GM10847 (cell line): ENCODE measurements around the gene TKTL1.

Source experiments
- POLR2A ChIP-seq: IDR thresholded peaks from 2 replicates; pipeline ENCODE4 v1.6.1; 2011; ENCODE audit not compliant: insufficient read length; ENCODE audit errors: extremely low read depth

TKTL1 gene

DNA sequence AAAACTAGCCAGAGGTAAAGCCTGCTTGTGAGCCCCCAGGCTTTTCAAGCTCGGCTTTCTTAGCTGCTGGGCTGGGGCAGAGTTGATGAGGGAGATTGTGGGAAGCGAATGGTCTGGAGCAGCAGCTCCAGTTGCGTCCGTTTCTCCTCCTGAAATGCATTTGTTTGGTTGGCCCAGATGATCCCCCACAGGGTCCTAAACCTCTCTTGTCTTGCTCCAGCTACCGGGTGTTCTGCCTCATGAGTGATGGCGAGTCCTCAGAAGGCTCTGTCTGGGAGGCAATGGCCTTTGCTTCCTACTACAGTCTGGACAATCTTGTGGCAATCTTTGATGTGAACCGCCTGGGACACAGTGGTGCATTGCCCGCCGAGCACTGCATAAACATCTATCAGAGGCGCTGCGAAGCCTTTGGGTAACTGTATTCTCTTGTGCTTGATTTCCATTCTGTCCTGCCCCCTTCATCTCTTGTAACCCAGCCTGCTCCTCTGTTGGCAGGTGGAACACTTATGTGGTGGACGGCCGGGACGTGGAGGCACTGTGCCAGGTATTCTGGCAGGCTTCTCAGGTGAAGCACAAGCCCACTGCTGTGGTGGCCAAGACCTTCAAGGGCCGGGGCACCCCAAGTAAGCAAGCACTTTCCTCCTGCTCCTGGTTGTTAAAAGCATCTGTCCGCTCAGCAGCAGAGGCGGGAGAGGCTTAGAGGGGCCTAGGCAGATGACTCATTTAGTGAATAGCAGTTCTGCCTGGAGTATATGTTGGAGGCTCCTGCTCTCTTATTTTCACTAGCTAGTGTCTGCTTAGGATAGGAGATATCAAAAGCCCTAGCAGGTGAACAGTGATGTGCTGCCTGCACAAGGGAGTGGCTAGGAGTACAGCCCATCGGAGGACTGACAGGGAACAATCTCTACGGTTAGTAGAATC, 15.3 kb downstream of the TKTL1 start:
- TF ChIP-seq POLR2A, result no peak

DNA sequence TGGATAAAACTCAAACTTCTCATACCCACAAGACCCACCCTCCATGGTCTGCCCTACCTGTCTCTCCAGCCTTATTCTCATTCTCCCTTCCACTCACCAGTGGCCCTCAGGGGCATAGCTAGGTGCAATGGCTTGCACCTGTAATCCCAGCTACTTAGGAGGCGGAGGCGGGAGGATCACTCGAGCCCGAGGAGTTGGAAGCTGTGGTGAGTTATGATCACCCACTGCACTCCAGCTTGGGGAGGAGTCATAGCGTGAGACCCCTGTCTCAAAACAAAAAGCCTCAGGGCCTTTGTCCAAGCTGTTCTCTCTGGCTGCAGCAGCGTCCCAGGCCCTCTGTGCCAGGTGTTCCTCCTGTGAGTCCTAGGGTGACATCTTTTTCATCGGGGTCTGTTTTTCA, 16.5 kb downstream of the TKTL1 start:
- no peak for TF ChIP-seq POLR2A

DNA sequence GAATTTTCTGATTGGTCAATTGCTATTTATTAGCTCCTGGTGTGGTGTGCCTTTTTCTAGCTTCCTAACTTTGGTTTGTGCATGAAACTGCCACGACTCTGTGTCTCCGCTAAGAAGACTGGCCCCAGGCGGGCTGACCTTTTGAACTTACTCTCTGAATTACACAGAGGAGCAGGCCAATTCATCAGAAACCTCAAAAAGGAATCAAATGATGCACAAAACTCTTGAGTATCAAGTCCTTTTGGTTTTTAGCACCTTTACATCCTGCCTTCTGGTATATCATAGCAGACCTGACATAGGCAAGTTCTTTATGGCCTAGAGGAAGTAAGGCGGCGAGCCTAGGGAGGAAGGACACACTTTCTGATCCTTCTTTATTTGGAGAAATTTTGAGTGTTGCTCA, 17.6 kb downstream of the TKTL1 start:
- no peak for TF ChIP-seq POLR2A

DNA sequence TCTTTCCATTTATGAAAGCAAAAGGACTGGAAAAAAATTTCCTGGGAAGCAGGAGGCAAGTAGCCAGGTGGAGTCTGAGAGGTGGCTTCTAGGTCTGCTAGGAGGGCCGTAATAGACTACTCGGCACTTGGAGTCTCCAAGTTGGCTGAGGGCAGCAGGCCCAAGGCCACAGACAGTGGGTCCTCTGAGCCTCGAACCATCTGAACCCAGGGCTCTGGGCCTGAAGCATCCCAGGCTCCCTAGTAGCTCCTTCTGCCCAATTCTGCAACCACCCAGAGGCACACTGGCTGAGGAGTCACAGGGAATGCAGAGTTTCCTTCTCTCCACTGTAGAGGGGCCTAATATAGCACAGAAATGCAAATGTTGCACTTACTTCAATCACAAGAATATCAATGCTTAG, 19.8 kb downstream of the TKTL1 start:
- TF ChIP-seq POLR2A, result no peak

DNA sequence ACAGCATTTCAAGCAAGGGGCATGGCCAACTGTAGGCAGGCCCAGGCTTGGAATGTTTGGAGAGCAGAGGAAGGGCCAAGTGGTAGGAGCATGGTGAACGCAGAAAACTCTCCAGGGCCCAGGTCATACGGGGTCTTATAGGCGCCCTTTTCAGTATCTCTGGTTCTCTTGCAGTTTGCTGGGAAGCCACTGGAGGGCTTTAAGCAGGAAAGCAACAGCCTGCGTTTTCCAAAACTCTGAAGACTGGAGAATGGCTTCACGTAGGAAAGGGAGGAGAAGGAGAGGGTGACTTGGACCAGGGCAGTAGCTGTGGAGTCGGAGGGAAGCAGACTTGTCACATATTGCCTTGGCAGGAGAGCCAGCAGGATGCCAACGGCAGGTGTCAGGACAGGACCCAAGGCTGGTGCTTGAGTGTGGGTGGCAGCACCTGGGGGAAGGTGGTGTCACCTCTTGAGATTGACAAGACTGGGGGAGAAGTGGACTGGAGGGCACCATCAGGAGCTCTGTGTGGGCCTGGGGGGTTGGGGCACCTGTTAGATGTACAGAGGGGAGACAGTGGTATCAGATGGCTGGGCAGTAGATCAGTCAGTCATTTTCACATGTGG, 21.9 kb downstream of the TKTL1 start:
- no peak for TF ChIP-seq POLR2A

DNA sequence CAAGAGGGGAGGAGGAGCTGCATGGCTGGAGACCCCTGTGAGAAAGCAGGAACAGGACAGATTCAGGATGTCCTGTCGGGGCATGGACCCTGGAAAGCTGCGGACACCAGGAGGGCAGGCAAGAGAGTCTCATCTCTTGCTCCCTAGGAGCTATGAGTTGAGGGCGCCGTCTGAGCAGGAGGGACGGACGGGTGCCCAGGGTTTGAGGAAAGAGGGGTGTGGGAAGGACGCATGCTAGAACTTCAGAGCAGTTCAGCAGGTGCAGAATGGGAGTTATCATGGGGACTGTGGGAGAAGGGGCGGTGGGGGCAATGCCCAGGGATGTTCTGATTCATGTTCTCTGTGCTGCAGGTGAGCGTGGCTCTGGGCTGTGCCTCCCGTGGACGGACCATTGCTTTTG, 24.8 kb downstream of the TKTL1 start:
- TF ChIP-seq POLR2A, result no peak

DNA sequence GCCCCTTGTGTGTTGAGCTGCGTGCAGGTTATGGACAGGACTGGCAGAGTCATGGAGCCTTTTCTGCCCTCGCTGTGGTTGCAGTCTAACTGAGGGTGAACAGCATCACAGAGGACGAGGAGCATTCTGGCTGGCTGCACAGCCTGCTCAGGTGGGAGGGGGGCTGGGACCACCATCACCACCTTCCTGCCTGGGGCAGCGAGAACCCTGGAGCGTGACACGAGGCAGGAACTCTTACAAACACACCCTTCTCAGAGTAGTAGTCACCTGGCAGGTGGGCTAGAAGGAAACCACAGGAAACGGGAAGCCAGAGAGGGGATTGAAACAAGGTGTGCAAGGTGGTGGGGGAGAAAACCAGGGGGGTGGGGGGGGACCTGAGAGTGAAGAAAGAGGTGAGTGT, 25.6 kb downstream of the TKTL1 start:
- no peak for TF ChIP-seq POLR2A

DNA sequence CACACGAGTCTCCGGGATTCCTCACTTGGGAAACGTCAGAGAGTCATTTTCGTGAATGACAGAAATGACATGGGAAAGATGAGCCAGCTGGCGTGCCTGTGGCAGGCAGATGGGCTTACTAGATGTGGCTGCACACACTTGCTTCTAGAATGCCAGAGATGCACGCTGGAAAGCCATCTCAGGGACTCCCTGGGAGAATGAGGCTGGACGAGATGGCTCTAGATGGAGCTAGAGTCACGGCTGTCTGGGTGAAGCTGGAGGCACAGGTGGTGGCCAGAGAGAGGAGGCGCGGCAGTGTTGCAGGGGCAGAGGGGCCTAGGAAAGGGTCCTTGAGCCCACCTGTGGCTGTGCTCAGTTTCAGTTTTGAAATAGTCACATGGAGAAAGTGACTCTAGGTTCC, 26.0 kb downstream of the TKTL1 start:
- TF ChIP-seq POLR2A, result no peak

DNA sequence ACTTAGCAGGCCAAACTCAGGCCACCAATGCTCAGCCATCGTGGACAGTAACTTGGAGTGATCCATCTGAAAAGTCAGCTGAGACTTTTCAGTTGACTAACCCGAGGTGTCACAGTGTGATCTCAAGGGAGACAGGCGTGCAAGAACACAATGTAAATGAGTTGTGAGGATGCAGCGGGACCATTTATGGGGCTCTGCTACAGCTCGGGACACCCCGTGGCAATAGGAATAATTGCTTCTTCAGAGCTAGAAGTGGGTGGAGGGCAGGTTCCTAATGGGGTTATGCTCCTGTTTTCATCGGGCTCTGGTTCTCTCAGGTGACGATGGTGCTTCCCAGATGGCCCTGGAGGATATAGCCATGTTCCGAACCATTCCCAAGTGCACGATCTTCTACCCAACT, 27.3 kb downstream of the TKTL1 start:
- no peak for TF ChIP-seq POLR2A

DNA sequence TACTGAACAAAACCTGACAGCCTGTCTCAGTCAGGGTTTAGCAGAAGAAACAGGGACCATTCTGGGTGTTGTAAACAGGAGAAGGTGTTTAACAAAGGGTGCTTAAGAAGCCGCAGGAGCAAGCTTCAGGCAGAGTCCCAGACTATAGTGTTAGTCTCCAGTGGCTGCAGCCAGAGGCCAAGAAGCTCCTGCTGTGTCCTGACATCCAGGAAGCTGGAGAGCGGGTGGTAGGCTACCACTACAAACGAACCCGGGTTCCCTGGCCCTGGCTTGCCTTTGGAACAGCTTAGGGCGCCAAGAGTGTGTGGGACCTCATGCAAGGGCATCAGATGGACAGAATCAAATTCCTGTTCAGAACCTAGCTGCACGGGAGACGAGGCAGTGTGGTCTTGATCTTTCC, 27.9 kb downstream of the TKTL1 start:
- no peak for TF ChIP-seq POLR2A

DNA sequence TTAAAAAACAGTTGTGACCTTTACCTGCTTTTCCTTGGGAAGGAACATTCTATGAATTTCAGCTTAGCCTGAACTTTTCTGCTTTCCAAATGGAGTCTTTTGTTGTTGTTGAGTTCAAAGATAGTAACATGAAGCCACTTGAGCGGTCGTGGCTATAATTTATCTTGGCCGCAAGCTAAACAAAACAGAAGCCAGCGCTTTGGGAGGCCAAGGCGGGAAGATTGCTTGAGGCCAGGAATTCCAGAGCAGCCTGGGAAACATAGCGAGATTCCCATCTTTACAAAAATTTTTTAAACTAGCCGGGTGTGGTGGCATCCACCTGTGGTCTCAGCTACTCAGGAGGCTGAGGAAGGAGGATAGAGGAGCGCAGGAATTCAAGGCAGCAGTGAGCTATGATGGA, 29.9 kb downstream of the TKTL1 start:
- TF ChIP-seq POLR2A, result no peak

DNA sequence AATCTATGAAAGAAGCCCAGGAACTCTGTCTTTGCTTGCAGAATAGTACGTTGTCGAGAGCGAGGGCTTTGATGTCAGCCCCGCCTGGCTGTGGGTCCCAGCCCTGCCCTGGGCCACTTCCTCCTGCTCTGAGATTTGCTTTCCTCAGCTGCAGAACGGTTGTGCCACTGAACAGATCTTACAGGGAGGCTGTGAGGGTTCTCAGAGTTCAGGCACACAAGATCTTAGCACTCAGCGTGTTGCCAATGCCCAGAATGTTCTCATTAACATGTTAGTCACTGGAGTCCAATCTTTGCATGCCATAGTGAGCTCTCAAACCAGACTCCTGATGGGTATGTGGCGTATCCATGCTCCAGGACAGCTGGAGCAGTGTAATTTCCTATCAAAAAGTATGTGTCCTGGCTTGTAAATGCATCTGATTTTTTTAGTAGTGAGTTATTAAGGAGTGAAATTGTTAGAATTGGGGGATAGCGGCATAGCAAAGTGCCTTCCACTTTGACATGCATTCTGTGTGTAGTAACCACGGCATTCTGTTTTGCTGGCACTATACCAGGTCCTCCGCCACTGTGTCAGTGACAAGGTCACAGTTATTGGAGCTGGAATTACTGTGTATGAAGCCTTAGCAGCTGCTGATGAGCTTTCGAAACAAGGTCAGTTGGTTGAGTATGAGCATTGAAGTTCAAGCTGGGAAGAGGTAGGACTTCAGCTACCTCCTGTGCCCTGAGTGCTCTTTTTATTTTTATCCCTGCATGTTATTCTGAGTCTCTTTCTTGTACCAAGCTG, 31.6 kb downstream of the TKTL1 start:
- no peak for TF ChIP-seq POLR2A

DNA sequence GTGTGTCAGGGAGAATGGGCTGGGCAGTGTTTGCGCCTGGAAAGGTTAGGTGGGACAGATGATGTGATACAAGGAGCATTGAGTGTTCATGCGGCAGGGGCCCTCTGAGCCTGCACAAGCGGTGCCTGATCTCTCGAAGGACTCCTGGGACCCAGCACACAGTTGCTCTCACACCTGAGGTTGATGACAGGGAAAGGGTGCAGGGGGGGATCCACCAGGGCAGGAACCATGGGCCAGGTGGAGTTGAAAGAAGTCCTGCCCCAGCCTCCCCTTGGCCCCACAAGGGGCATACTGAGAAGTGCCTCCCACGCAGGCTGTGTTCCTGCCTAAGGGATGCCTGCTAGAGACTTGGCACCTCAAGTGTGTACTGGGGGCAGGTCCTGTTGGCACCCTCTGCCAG, 33.1 kb downstream of the TKTL1 start:
- no peak for TF ChIP-seq POLR2A

DNA sequence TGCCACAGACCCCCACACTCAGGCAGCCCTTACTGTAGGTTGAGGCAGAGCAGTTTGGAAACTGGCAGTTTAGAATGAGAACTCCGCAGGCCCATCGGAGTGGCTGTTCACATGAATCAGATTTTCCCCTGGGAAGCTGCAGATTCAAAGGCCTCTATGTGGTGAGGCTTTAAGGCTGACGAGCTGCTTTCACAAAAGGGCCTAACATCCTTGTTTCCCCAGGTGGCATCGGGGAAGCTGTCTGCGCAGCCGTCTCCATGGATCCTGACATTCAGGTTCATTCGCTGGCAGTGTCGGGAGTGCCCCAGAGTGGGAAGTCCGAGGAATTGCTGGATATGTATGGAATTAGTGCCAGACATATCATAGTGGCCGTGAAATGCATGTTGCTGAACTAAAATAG, 33.7 kb downstream of the TKTL1 start:
- no peak for TF ChIP-seq POLR2A

DNA sequence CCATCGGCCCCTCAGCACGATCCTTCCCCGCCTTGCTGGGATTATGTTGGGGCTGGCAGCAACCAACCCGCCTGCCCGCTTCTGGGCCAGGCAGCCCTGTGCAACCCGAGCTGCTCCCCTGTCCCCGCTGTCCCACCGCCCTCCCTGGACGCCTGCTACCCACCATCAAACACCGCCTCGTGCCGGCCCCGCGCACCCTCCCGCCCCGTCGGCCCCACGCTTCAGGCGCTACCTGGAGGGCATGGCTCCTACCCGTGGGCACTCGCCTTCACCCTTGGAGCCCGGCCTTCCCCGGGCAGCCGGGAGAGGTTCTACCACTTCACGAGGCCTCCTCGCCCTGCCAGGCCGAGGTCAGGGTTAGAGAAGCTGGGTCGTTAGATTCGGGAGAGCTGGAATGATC, 37.0 kb downstream of the TKTL1 start:
- TF ChIP-seq POLR2A, result no peak

DNA sequence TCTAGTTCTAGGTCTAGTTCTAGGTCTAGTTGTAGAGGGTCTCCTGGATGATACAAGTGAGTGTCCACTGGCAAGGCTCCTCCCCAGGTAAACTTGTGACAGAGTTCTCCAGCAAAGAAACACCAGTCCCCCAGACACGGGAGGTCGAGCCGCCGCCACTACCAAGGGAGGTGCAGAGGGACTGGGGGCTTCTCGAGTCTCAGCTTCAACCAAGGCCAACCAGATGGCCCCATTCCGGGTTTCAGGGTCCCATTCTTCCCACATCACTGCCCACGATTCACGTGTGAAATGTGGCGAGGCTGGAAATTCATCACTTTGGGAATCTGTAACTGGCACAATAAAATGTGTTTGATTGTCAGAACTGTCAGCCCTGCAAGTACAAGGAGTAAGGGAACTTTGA, 37.5 kb downstream of the TKTL1 start:
- TF ChIP-seq POLR2A, result no peak
